GM18951 (cell line): ENCODE measurements around the gene BOLA2B.
"Not testable (repeated sequence)": the region's sequence is repeated elsewhere in the genome, so short reads cannot be mapped to it uniquely, and the experiment has no call there.

Experiments
- POLR2A ChIP-seq: IDR thresholded peaks from 4 replicates; pipeline ENCODE4 v1.6.1; 2011; ENCODE audit warnings: mild to moderate bottlenecking; ENCODE audit not compliant: insufficient read length, insufficient read depth; ENCODE audit errors: extremely low read depth
- in situ Hi-C: fragments of 300-500 bp; cut with MboI; formaldehyde crosslinking; loops from one replicate; pipeline ENCODE4 v1.12.0; 2022; ENCODE audit warnings: low sequenced_read_pairs, mixed read lengths, inconsistent platforms; ENCODE audit not compliant: unreplicated experiment

The BOLA2B gene

DNA sequence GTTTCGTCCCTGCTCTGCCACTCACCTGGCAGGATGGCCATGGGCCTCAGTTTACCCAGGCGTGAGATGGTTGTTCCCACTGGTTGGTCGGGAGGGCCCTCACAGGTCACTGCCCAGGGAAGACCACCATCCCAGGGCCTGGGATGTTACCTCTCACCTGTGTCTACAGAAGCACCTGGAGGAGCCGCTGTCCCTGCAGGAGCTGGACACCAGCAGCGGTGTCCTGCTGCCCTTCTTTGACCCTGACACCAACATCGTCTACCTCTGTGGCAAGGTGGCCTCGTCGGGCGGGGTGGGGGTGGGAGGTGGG lies 6.0 kb downstream of the BOLA2B start:
- in situ Hi-C loops = no loop called here
- no peak for TF ChIP-seq POLR2A

DNA sequence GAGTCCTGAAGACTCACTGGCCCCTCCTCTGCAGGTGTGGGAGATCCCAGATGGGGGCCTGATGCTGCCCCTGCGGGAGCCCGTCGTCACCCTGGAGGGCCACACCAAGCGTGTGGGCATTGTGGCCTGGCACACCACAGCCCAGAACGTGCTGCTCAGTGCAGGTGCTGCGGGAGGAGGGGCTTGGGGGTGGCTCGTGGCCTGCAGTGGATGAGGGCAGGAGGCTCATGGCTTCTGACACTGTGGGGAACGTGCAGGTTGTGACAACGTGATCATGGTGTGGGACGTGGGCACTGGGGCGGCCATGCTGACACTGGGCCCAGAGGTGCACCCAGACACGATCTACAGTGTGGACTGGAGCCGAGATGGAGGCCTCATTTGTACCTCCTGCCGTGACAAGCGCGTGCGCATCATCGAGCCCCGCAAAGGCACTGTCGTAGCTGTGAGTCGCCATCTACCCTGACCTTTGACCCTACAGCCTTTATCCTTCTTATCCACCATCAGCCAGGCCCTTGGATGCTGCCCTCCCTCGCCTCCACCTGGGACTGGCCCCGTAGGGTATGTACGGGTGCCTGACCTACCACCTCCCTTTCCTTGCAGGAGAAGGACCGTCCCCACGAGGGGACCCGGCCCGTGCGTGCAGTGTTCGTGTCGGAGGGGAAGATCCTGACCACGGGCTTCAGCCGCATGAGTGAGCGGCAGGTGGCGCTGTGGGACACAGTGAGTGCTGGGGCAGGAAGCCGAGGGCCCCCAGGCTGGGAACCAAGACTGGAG lies 6.5 kb downstream of the BOLA2B start:
- in situ Hi-C loops = no loop called here
- peak; percentile 9 for TF ChIP-seq POLR2A

- no peak for TF ChIP-seq POLR2A
- in situ Hi-C loops = no loop called here
Measured at GRCh38 chr16:30186444-30186781, 7.1 kb downstream of the BOLA2B start.

DNA sequence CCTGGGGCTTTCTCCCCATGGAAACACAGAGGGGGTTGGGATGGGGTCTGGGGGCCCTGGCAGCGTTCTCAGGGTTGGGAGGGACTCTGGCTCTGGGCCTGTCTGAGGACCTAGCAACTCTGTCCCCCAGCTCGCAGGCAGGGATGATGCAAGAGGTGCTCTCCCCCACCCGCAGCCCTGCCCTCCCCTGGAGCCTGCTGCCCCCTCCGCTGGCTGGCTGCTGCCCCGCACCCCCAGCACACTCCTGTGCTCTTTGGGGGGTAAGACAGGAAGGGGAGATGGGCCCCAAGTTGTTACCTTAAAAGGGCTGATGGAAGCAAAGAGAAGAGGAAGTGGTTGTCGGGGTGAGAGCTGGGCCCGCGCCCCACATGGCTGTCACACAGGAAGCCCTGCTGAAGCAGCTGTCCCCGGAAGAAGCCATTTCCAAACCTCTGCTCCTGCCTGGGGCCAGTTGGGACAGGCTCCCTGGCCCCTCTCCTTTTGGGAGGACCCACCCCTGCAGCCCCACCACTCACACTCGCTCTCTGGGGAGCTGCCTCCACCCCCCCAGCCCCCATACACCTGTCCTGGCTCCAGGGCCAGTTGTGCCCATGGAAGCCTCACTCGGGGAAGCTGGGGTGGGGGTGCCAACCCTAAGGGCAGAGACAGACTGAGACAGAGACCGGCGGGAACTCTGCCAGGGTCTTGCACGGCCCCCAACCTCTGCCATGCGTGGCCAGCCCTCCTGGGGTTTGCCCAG lies 7.6 kb downstream of the BOLA2B start:
- TF ChIP-seq POLR2A = peak; percentile 62
- in situ Hi-C loops = no loop called here

GRCh38 chr16:30184891-30185682 lies 8.4 kb downstream of the BOLA2B start:
- no peak for TF ChIP-seq POLR2A
- in situ Hi-C loops = no loop called here

DNA sequence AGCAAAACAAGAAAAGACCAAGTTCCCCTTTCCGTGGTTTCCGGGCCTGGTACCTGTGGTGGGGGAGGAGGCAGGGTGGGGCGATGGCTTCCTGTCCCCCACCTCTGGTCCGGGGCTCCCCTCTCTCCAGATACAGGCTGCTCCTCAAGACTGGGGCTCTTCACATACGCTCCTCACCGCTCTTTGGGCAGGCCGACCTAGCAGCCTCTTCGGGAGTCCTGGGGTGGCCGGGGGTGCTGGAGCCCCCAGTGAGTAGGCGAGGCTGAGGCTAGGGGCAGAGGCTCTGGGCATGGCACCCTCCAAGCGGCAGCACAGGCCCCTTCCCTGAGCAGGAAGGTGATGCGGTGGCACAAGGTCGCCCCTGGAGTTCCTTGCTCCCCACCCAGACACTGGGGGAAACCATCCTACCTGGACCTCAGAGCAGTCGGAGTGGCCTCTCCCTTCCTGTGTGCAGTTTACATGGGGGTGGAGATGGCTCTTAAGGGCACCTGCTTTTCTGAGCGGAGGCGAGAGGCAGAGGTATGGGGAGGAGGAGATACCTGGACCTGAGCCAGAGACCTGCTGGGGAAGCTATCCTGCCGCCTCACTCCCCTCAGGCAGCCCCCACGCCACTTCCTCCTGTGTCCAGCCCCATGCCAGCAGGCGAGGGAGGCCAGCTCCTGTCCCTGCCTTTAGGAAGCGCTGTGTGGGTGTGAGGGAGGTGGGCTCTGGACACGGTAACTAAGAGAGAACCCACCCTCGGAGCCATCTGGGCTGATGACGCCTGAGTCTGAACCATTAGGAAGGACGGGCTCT lies 9.2 kb downstream of the BOLA2B start:
- in situ Hi-C loops = no loop called here
- peak; percentile 68 for TF ChIP-seq POLR2A

DNA sequence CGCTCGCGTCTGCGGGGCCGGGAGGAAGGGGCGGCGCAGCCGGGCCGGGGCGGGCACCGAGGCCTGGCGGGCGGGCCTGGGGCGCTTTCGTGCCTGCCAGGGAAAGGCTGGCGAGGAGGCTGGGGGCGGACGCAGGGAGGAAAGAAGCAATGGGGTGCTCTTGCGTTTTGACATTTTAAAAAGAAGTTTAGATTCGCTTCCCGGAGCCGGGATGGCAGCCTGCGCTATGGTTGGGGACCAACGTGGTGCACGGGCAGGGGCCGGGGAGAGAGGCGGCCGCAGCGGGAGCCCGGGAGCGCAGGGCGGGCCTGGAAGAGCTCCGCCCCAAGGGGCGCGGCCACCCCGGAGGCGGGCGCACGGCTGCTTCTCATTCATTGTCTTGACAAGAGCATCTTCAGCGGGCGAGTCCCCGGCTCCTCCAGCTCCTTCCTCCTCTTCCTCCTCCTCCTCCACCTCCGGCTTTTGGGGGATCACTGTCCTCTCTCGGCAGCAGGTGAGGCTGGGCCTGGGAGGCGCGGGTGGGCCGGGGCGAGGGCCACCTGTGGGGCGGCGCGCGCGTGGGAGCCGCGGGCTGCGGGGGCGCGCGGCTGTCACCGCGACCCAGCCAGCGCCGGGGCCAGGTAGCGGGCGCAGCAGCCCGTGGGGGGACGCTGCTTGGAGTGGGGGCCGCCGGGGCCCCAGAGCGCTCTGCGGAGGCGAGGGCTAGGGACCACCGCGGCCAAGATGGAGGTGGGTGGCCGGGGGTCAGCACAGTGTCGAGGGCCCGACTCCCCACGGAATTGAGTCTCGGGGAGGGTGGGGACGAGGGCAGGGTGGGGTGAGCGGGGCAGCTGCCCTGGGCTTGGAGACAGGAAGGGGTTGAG lies 10.0 kb downstream of the BOLA2B start, which contains the start of gene CORO1A:
TSS of gene CORO1A (plus strand) at position 370 of the 863 bp plus-strand sequence. CDS start 1,608 bp downstream, outside the sequence.
- in situ Hi-C loops = no loop called here
- peak; percentile 96 for TF ChIP-seq POLR2A

GRCh38 chr16:30180741-30181140 lies 12.7 kb downstream of the BOLA2B start:
- in situ Hi-C loops = no loop called here

DNA sequence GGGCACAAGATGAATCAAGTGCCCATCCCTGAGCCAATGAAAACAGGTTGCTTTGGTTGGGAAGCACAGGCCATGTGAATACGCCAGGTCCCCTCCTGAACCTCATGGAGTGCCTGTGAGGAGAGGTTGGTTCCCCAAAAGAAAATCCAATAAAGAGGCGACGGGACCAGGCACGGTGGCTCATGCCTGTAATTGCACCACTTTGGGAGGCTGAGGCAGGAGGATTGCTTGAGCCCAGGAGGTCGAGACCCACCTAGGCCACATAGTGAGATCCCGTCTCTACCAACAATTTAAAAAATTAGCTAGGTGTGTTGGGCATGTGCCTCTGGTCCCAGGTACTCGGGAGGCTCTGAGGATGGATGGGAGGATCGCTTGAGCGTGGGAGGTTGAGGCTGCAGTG lies 13.5 kb downstream of the BOLA2B start:
- in situ Hi-C loops = no loop called here
- no peak for TF ChIP-seq POLR2A

More at GRCh38 chr16:30180741-30181140, 12.7 kb downstream of the BOLA2B start:
- TF ChIP-seq POLR2A = no peak

- in situ Hi-C loops = no loop called here
- TF ChIP-seq POLR2A = no peak
Measured at GRCh38 chr16:30179195-30179594, 14.3 kb downstream of the BOLA2B start.

GRCh38 chr16:30176876-30177275 lies 16.6 kb downstream of the BOLA2B start:
- in situ Hi-C loops = not testable (repeated sequence)

DNA sequence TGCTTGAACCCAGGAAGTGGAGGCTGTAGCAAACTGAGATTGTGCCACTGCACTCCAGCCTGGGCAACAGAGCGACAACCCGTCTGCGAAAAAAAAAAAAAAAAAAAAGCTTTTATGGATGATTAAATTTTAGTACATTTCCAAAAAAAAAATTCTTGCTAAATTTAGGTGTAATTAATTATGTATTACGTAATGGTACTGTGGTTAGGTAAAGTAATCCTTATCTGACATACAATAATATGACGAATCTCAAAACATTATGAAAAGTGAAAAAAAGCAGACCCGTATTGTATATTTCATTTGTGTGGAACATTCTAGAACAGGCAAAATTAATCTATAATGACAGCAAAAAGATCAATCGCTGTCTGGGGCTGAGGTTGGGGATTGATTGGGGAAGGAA lies 20.4 kb downstream of the BOLA2B start:
- TF ChIP-seq POLR2A = no peak
- in situ Hi-C loops = no loop called here

DNA sequence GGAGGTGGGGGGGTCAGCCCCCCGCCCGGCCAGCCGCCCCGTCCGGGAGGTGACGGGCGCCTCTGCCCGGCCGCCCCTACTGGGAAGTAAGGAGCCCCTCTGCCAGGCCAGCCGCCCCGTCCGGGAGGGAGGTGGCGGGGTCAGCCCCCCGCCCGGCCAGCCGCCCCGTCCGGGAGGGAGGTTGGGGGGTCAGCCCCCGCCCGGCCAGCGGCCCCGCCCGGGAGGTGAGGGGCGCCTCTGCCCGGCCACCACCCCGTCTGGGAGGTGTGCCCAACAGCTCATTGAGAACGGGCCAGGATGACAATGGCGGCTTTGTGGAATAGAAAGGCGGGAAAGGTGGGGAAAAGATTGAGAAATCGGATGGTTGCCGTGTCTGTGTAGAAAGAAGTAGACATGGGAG lies 23.3 kb downstream of the BOLA2B start:
- in situ Hi-C loops = not testable (repeated sequence)

GRCh38 chr16:30169416-30169815 lies 24.1 kb downstream of the BOLA2B start:
- in situ Hi-C loops = not testable (repeated sequence)

DNA sequence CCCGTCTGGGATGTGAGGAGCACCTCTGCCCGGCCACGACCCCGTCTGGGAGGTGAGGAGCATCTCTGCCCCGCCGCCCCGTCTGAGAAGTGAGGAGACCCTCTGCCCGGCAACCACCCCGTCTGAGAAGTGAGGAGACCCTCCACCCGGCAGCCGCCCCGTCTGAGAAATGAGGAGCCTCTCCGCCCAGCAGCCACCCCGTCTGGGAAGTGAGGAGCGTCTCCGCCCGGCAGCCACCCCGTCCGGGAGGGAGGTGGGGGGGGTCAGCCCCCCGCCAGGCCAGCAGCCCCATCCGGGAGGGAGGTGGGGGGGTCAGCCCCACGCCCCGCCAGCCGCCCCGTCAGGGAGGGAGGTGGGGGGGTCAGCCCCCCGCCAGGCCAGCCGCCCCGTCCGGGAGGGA lies 24.7 kb downstream of the BOLA2B start:
- in situ Hi-C loops = not testable (repeated sequence)
